PC-9 (cell line): Measurements from ENCODE around the gene PLOD2. TPM values are rescaled to one million over a fixed set of nuclear protein-coding genes. Genes with fewer than 3 reads are reported as not detected.

Experiments
- BruUV-seq: library from RNA; stranded (reverse); fragments of 400-500 nt; replicated peaks from 2 replicates; lab custom pipeline; 2021; lab: Mats Ljungman, UMichigan
- CTCF ChIA-PET: fragments of 300-600 bp; sonication (Branson Sonifier 250); formaldehyde crosslinking; loops from one replicate; lab custom pipeline; 2022; ENCODE audit warnings: antibody characterized with exemption; lab: Charles Lee
- POLR2A ChIA-PET: fragments of 300-600 bp; sonication (Branson Sonifier 250); formaldehyde crosslinking; loops from one replicate; lab custom pipeline; 2022; ENCODE audit warnings: antibody characterized with exemption; ENCODE audit not compliant: unreplicated experiment; lab: Charles Lee
- DNase-seq, 2 experiments: peaks; one replicate each; pipeline versions ENCODE4 v3.0.0 to v3.0.0-alpha.2; 2015 to 2022; ENCODE audit warnings: mixed read lengths in 1 of 2
- H2AFZ ChIP-seq: fragments of 200-600 bp; sonication (generic); 2 replicates; pipeline ENCODE4 v1.8.1; 2017; ENCODE audit warnings: antibody characterized with exemption
- H3F3A ChIP-seq: fragments of 200-600 bp; sonication (generic); 2 replicates; pipeline ENCODE4 v1.8.1; 2017; ENCODE audit warnings: antibody characterized with exemption, mild to moderate bottlenecking, low read depth; ENCODE audit not compliant: insufficient read depth
- H3K27ac ChIP-seq: fragments of 200-600 bp; sonication (generic); 2 replicates; pipeline ENCODE4 v1.6.1; 2016; ENCODE audit warnings: mixed run types
- H3K27me3 ChIP-seq: fragments of 200-600 bp; sonication (generic); 2 replicates; pipeline ENCODE4 v1.6.1; 2016; ENCODE audit warnings: low read depth, mixed run types; ENCODE audit not compliant: insufficient read depth
- H3K36me3 ChIP-seq: fragments of 200-600 bp; sonication (generic); 2 replicates; pipeline ENCODE4 v1.6.1; 2016; ENCODE audit warnings: low read depth, mixed run types
- H3K4me1 ChIP-seq: fragments of 200-600 bp; sonication (generic); replicated peaks from 2 replicates; pipeline ENCODE4 v1.6.1; 2016; ENCODE audit warnings: mixed run types; ENCODE audit not compliant: insufficient read depth
- H3K4me2 ChIP-seq: fragments of 200-600 bp; sonication (generic); 2 replicates; pipeline ENCODE4 v1.6.1; 2017; ENCODE audit warnings: mixed run types
- H3K4me3 ChIP-seq: fragments of 200-600 bp; sonication (generic); 2 replicates; pipeline ENCODE4 v1.6.1; 2016; ENCODE audit warnings: mixed run types
- H3K79me2 ChIP-seq: fragments of 200-600 bp; sonication (generic); 2 replicates; pipeline ENCODE4 v1.6.1; 2017; ENCODE audit warnings: low read depth, mixed run types
- H3K9me2 ChIP-seq: fragments of 200-600 bp; sonication (generic); 2 replicates; pipeline ENCODE4 v1.8.1; 2017; ENCODE audit warnings: mild to moderate bottlenecking; ENCODE audit not compliant: insufficient read depth
- H3K9me3 ChIP-seq: fragments of 200-600 bp; sonication (generic); 2 replicates; pipeline ENCODE4 v1.8.1; 2016; ENCODE audit warnings: low read depth; ENCODE audit not compliant: insufficient read depth
- H4K20me1 ChIP-seq: fragments of 200-600 bp; sonication (generic); 2 replicates; pipeline ENCODE4 v1.8.1; 2017; ENCODE audit not compliant: insufficient read depth
- EZH2 ChIP-seq: fragments of 200-600 bp; sonication (generic); IDR thresholded peaks from 2 replicates; pipeline ENCODE4 v1.8.0; 2017; ENCODE audit warnings: antibody characterized with exemption, low read depth
- intact Hi-C: fragments of 100-400 bp; cut with micrococcal nuclease; formaldehyde crosslinking; loops from one replicate; pipeline ENCODE4 v1.10.0; 2022; ENCODE audit not compliant: unreplicated experiment
- total RNA-seq: library from RNA; stranded (reverse); gene quantifications from 2 replicates; pipeline ENCODE4 v1.2.3, GENCODE V29; 2021
- TF ChIP-seq, protein P1 (sequence below): fragments of 200-600 bp; sonication (generic); conservative IDR thresholded peaks from 2 replicates; pipeline ENCODE4 v1.6.1; 2017; ENCODE audit warnings: mixed run types, antibody characterized with exemption, mild to moderate bottlenecking, moderate library complexity

Gene PLOD2
- total RNA-seq, 1 experiment from 2014 or later, result 30.3 TPM

DNA sequence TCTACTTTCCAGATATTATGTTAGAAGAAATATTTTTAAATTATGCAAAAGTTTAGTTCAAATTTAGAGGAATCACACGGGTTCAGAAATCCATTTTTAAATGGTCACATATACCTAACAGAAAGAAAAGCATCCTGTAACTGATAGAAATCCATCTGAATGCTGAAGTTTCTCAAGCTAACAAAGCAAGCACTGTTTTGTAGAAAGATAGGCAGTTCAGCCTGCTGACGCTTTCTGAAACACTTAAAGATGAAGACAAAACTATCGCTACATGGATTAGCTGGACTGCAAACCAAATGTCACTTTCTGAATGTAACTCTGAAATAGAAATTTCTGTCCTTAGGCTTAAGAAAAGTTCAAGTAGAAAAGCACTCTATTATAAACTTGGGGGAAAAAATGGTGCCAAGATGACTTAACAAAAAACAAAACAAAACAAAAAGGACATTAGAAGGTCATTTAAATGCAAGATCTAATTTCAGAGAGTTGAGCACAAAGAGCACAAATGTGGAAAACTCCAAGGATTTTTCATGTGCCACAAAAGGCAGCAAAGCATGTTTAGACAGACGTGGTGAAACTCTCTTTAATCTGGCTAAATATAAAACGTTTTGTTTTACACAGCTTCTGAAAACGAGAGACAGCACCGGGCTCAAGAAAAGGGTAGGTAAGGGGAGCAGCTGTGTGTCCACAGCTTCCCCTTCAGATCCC is 1.2 kb downstream of the PLOD2 start:
- Histone ChIP-seq H3K27me3 (no peaks in the 10 kb centered on the region), H3K4me1 (peaks cover 27% of the 10 kb centered on the region), H3K4me2 (peak overlapping the region; percentile 80), H3K27ac (peak overlapping the region; percentile 48), H2AFZ (peak overlapping the region; percentile 98), H3K4me3 (peak overlapping the region; percentile 79), H3K9me2 (no peaks in the 10 kb centered on the region), H4K20me1 (no peaks in the 10 kb centered on the region), H3K79me2 (peaks cover 11% of the 10 kb centered on the region), H3K36me3 (no peaks in the 10 kb centered on the region), H3K9me3 (no peaks in the 10 kb centered on the region), H3F3A (peaks cover 6% of the 10 kb centered on the region)
- BruUV-seq, result TSS peak; percentile 30
- TF ChIP-seq, protein P1, sequence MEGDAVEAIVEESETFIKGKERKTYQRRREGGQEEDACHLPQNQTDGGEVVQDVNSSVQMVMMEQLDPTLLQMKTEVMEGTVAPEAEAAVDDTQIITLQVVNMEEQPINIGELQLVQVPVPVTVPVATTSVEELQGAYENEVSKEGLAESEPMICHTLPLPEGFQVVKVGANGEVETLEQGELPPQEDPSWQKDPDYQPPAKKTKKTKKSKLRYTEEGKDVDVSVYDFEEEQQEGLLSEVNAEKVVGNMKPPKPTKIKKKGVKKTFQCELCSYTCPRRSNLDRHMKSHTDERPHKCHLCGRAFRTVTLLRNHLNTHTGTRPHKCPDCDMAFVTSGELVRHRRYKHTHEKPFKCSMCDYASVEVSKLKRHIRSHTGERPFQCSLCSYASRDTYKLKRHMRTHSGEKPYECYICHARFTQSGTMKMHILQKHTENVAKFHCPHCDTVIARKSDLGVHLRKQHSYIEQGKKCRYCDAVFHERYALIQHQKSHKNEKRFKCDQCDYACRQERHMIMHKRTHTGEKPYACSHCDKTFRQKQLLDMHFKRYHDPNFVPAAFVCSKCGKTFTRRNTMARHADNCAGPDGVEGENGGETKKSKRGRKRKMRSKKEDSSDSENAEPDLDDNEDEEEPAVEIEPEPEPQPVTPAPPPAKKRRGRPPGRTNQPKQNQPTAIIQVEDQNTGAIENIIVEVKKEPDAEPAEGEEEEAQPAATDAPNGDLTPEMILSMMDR, result no peak
- TF ChIP-seq EZH2, result no peak
- ChIA-PET POLR2A (interaction anchor here (0.6 kb wide), 1 partner anchor 241 kb away, joined by 4 read pairs; no protein-coding TSS in a partner anchor), CTCF (interaction anchor here (1.2 to 1.7 kb wide), 2 partner anchors 28 to 30 kb away, joined by 3 to 5 read pairs; no protein-coding TSS in a partner anchor)
- intact Hi-C loops, result loop anchor here (2.0 kb wide), 1 partner anchor 89 kb away; no protein-coding TSS in a partner anchor
- no peak for DNase-seq

DNA sequence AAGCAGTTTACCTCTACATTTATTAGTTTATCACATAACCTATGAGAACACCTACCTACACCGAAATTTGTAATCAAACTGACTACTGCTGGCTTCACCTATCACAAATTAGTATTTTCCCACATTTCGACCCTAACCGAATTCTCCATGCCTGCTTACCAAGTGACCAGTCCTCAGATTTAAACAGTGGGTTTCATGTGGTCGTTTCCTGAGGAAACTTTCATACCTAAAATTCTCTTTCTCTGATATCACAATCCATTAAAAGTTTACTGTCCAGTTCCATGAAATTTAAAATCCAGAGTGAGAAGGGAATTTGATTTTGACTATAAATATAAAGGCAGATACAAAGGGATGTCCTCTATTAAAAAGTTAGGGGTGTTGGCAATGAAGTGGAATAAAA is 1.9 kb downstream of the PLOD2 start:
- Histone ChIP-seq H3K36me3 (no peaks in the 10 kb centered on the region), H2AFZ (no peak overlapping the region), H3F3A (peaks cover 6% of the 10 kb centered on the region), H3K4me1 (peaks cover 21% of the 10 kb centered on the region), H3K79me2 (peaks cover 11% of the 10 kb centered on the region), H3K4me2 (peak overlapping the region; percentile 80), H4K20me1 (no peaks in the 10 kb centered on the region), H3K4me3 (no peak overlapping the region), H3K9me3 (no peaks in the 10 kb centered on the region), H3K27ac (no peak overlapping the region), H3K27me3 (no peaks in the 10 kb centered on the region), H3K9me2 (no peaks in the 10 kb centered on the region)
- no TSS peak for BruUV-seq
- DNase-seq, result no peak
- ChIA-PET POLR2A (no interaction called here), CTCF (interaction anchor here (1.2 kb wide), 1 partner anchor 31 kb away, joined by 3 read pairs; no protein-coding TSS in a partner anchor)
- intact Hi-C loops, result no loop called here
- TF ChIP-seq, protein P1, result no peak
- TF ChIP-seq EZH2, result no peak

DNA sequence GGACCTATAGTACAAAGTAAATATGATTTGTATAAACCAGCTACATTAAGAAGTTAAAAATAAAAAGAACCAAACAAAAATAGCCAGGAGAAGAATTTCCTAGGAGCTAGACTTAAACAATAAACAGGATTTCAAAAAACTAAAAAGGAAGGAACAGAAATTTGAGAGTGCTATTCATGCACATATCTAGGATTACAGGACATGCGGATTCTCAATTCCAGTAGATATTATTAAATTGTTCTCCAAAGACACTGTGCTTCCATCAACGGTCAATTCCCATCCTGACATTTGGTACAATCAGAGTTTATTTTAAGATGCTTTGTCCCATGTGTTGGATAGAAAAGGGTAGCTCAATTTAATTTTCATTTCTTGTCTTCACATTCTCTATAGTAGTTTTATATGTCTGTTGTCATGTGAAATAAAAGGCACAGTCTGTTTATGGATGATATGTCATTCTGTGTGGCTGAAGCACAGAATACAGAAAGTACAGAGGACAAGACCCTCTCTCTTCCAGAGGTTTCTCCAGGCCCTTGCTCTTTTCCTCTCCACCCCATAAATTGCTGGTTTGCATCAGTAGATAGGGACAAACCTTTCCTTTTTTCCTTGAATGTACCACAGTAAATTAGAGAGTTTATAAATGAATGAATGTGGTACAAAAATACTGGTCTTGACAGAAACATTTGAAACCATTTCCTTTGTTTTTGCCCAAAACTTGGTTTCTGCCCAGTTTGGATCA is 3.5 kb downstream of the PLOD2 start:
- Histone ChIP-seq H3K4me3 (no peak overlapping the region), H3K79me2 (peaks cover 11% of the 10 kb centered on the region), H3F3A (peaks cover 6% of the 10 kb centered on the region), H2AFZ (no peak overlapping the region), H3K27ac (no peak overlapping the region), H3K27me3 (no peaks in the 10 kb centered on the region), H3K36me3 (no peaks in the 10 kb centered on the region), H3K4me1 (peaks cover 14% of the 10 kb centered on the region), H4K20me1 (no peaks in the 10 kb centered on the region), H3K4me2 (no peak overlapping the region), H3K9me2 (no peaks in the 10 kb centered on the region), H3K9me3 (no peaks in the 10 kb centered on the region)
- ChIA-PET CTCF (no interaction called here), POLR2A (no interaction called here)
- intact Hi-C loops, result no loop called here
- BruUV-seq, result no TSS peak
- TF ChIP-seq, protein P1, result no peak
- TF ChIP-seq EZH2, result no peak
- no peak for DNase-seq
